Karpas-422 (cell line): Measurements from ENCODE around the gene TEX44. TPM values are rescaled to one million over a fixed set of nuclear protein-coding genes. Genes with fewer than 3 reads are reported as not detected.

Experiments
- DNase-seq: peaks from one replicate; pipeline ENCODE4 v3.0.0-alpha.2; 2015
- H2AFZ ChIP-seq: fragments of 200-600 bp; sonication (generic); 2 replicates; pipeline ENCODE4 v1.6.1; 2014; ENCODE audit warnings: antibody characterized with exemption, low read length, mixed read lengths
- H3K27ac ChIP-seq: fragments of 200-600 bp; sonication (generic); 2 replicates; pipeline ENCODE4 v1.5.1; 2014; ENCODE audit warnings: mild to moderate bottlenecking, low read length, moderate library complexity
- H3K27me3 ChIP-seq: fragments of 200-600 bp; sonication (generic); 2 replicates; pipeline ENCODE4 v1.6.1; 2014; ENCODE audit warnings: low read length, mixed read lengths
- H3K36me3 ChIP-seq: fragments of 200-600 bp; sonication (generic); 2 replicates; pipeline ENCODE4 v1.6.1; 2014; ENCODE audit warnings: low read length, mixed read lengths; ENCODE audit not compliant: insufficient read depth
- H3K4me1 ChIP-seq: fragments of 200-600 bp; sonication (generic); 2 replicates; pipeline ENCODE4 v1.6.1; 2014; ENCODE audit warnings: mild to moderate bottlenecking, low read length, mixed read lengths
- H3K4me2 ChIP-seq: fragments of 200-600 bp; sonication (generic); 2 replicates; pipeline ENCODE4 v1.6.1; 2014; ENCODE audit warnings: low read length, low read depth, mild to moderate bottlenecking; ENCODE audit not compliant: poor library complexity, severe bottlenecking
- H3K4me3 ChIP-seq: fragments of 200-600 bp; sonication (generic); 2 replicates; pipeline ENCODE4 v1.5.1; 2014; ENCODE audit warnings: mild to moderate bottlenecking, antibody characterized with exemption, low read length, mixed read lengths
- H3K79me2 ChIP-seq: fragments of 200-600 bp; sonication (generic); 2 replicates; pipeline ENCODE4 v1.6.1; 2014; ENCODE audit warnings: mild to moderate bottlenecking, low read length, mixed read lengths
- H3K9ac ChIP-seq: fragments of 200-600 bp; sonication (generic); 2 replicates; pipeline ENCODE4 v1.6.0; 2014; ENCODE audit warnings: low read length
- H3K9me2 ChIP-seq: fragments of 200-600 bp; sonication (generic), shearing (Covaris generic); replicated peaks from 2 replicates; pipeline ENCODE4 v1.6.0; 2014; ENCODE audit warnings: mild to moderate bottlenecking, low read length, moderate library complexity; ENCODE audit not compliant: insufficient read depth
- H3K9me3 ChIP-seq: fragments of 300-700, 200-600 bp; sonication (generic); 2 replicates; pipeline ENCODE4 v1.6.1; 2014; ENCODE audit warnings: low read length, mixed read lengths
- H4K20me1 ChIP-seq: fragments of 200-600 bp; sonication (generic); 2 replicates; pipeline ENCODE4 v1.6.1; 2014; ENCODE audit warnings: mild to moderate bottlenecking, antibody characterized with exemption, low read length, low read depth; ENCODE audit not compliant: insufficient read depth
- total RNA-seq: library from RNA; depleted of rRNA; stranded (reverse); fragments of >200 nt; shearing (Covaris generic); gene quantifications from 2 replicates; pipeline ENCODE4 v1.2.3, GENCODE V29; 2014; ENCODE audit warnings: low replicate concordance

Gene TEX44
- total RNA-seq, 1 experiment from 2014 or later = not detected

GRCh38 chr2:231614559-231615057 lies 21.9 kb downstream of the TEX44 start:
- H3K9me2 ChIP-seq = no peaks in the 10 kb centered on the region
- no peaks in the 10 kb centered on the region for H3K79me2 ChIP-seq
- peak overlapping the region; percentile 97 for H2AFZ ChIP-seq
- peak overlapping the region; percentile 77 for H3K4me2 ChIP-seq
- no peaks in the 10 kb centered on the region for H4K20me1 ChIP-seq
- H3K9ac ChIP-seq = peak overlapping the region; percentile 86
- H3K36me3 ChIP-seq = no peaks in the 10 kb centered on the region
- peaks cover 45% of the 10 kb centered on the region for H3K4me1 ChIP-seq
- H3K27ac ChIP-seq = peak overlapping the region; percentile 96
- no peaks in the 10 kb centered on the region for H3K9me3 ChIP-seq
- H3K4me3 ChIP-seq = peak overlapping the region; percentile 63
- no peaks in the 10 kb centered on the region for H3K27me3 ChIP-seq
- DNase-seq = peak; percentile 80

- Histone ChIP-seq H3K9me3 (no peaks in the 10 kb centered on the region), H3K4me2 (peak overlapping the region; percentile 77), H3K9ac (peak overlapping the region; percentile 86), H3K4me1 (peaks cover 45% of the 10 kb centered on the region), H3K27me3 (no peaks in the 10 kb centered on the region), H2AFZ (peak overlapping the region; percentile 97), H3K4me3 (peak overlapping the region; percentile 63), H3K79me2 (no peaks in the 10 kb centered on the region), H3K36me3 (no peaks in the 10 kb centered on the region), H3K27ac (peak overlapping the region; percentile 96; the same call in 1 of the 2 replicates), H4K20me1 (no peaks in the 10 kb centered on the region), H3K9me2 (no peaks in the 10 kb centered on the region)
- DNase-seq = no peak
Observed at GRCh38 chr2:231615058-231615671, 22.5 kb downstream of the TEX44 start.

GRCh38 chr2:231616296-231616695 lies 23.6 kb downstream of the TEX44 start:
- H3K9ac ChIP-seq = no peak overlapping the region
- no peaks in the 10 kb centered on the region for H3K27me3 ChIP-seq
- H3K27ac ChIP-seq = no peak overlapping the region
- no peak overlapping the region for H2AFZ ChIP-seq
- H3K79me2 ChIP-seq = no peaks in the 10 kb centered on the region
- no peak overlapping the region for H3K4me2 ChIP-seq
- H4K20me1 ChIP-seq = no peaks in the 10 kb centered on the region
- no peaks in the 10 kb centered on the region for H3K36me3 ChIP-seq
- H3K9me3 ChIP-seq = no peaks in the 10 kb centered on the region
- no peak overlapping the region for H3K4me3 ChIP-seq
- H3K9me2 ChIP-seq = no peaks in the 10 kb centered on the region
- H3K4me1 ChIP-seq = peaks cover 41% of the 10 kb centered on the region
- DNase-seq = no peak

GRCh38 chr2:231617059-231617926 lies 24.6 kb downstream of the TEX44 start:
- H2AFZ ChIP-seq = no peak overlapping the region
- H3K27ac ChIP-seq = no peak overlapping the region
- H3K4me1 ChIP-seq = peaks cover 31% of the 10 kb centered on the region
- no peak for DNase-seq
- no peaks in the 10 kb centered on the region for H3K27me3 ChIP-seq
- H3K4me2 ChIP-seq = no peak overlapping the region
- H4K20me1 ChIP-seq = no peaks in the 10 kb centered on the region
- no peaks in the 10 kb centered on the region for H3K36me3 ChIP-seq
- no peak overlapping the region for H3K4me3 ChIP-seq
- no peaks in the 10 kb centered on the region for H3K79me2 ChIP-seq
- no peak overlapping the region for H3K9ac ChIP-seq
- no peaks in the 10 kb centered on the region for H3K9me2 ChIP-seq
- H3K9me3 ChIP-seq = no peaks in the 10 kb centered on the region

- Histone ChIP-seq H3K9ac (no peak overlapping the region), H3K79me2 (no peaks in the 10 kb centered on the region), H3K27me3 (no peaks in the 10 kb centered on the region), H3K27ac (no peak overlapping the region), H3K36me3 (no peaks in the 10 kb centered on the region), H3K9me2 (no peaks in the 10 kb centered on the region), H3K4me2 (no peak overlapping the region), H2AFZ (no peak overlapping the region), H4K20me1 (no peaks in the 10 kb centered on the region), H3K4me1 (no peaks in the 10 kb centered on the region), H3K9me3 (no peaks in the 10 kb centered on the region), H3K4me3 (no peak overlapping the region)
- no peak for DNase-seq
Observed at GRCh38 chr2:231621051-231621879, 28.6 kb downstream of the TEX44 start.

GRCh38 chr2:231622963-231623362 lies 30.3 kb downstream of the TEX44 start:
- Histone ChIP-seq H3K27me3 (no peaks in the 10 kb centered on the region), H3K79me2 (no peaks in the 10 kb centered on the region), H3K4me3 (no peak overlapping the region), H3K4me1 (no peaks in the 10 kb centered on the region), H4K20me1 (no peaks in the 10 kb centered on the region), H3K9me2 (no peaks in the 10 kb centered on the region), H3K27ac (no peak overlapping the region), H3K9ac (no peak overlapping the region), H2AFZ (no peak overlapping the region), H3K36me3 (no peaks in the 10 kb centered on the region), H3K4me2 (no peak overlapping the region), H3K9me3 (no peaks in the 10 kb centered on the region)
- no peak for DNase-seq

- no peaks in the 10 kb centered on the region for H3K9me3 ChIP-seq
- no peaks in the 10 kb centered on the region for H3K4me1 ChIP-seq
- H3K27ac ChIP-seq = no peak overlapping the region
- H3K4me3 ChIP-seq = no peak overlapping the region
- H3K27me3 ChIP-seq = no peaks in the 10 kb centered on the region
- no peak overlapping the region for H3K4me2 ChIP-seq
- no peaks in the 10 kb centered on the region for H3K36me3 ChIP-seq
- H3K79me2 ChIP-seq = no peaks in the 10 kb centered on the region
- no peaks in the 10 kb centered on the region for H3K9me2 ChIP-seq
- no peaks in the 10 kb centered on the region for H4K20me1 ChIP-seq
- no peak for DNase-seq
- no peak overlapping the region for H2AFZ ChIP-seq
- no peak overlapping the region for H3K9ac ChIP-seq
Observed at GRCh38 chr2:231626449-231626848, 33.8 kb downstream of the TEX44 start.
